Mononuclear cell (primary cell): ENCODE measurements around the gene SLC22A12. TPM values are rescaled to one million over a fixed set of nuclear protein-coding genes. Genes with fewer than 3 reads are reported as not detected.

Experiments
- H3K27me3 ChIP-seq: 2 replicates; pipeline ENCODE4 v1.6.0; 2011; ENCODE audit warnings: low read length, control low read depth; ENCODE audit not compliant: insufficient read depth
- H3K4me1 ChIP-seq: 2 replicates; pipeline ENCODE4 v1.5.1; 2011; ENCODE audit warnings: mild to moderate bottlenecking, low read length, control low read depth; ENCODE audit not compliant: insufficient read depth
- H3K4me3 ChIP-seq: 2 replicates; pipeline ENCODE4 v1.5.1; 2011; ENCODE audit warnings: mild to moderate bottlenecking, low read length, moderate library complexity
- H3K9me3 ChIP-seq: 2 replicates; pipeline ENCODE4 v1.5.1; 2011; ENCODE audit warnings: low read depth, mild to moderate bottlenecking, control low read depth, low read length
- total RNA-seq: library from RNA; depleted of rRNA; stranded (reverse); fragments of >200 nt; gene quantifications from one replicate; pipeline ENCODE4 v1.2.3, GENCODE V29; 2012

Gene SLC22A12
- total RNA-seq, 1 donor: not detected

GRCh38 chr11:64647019-64647779 lies 56.2 kb downstream of the SLC22A12 start:
- Histone ChIP-seq H3K4me1 (peaks cover 3% of the 10 kb centered on the region), H3K4me3 (no peak overlapping the region), H3K27me3 (peaks cover 12% of the 10 kb centered on the region), H3K9me3 (no peaks in the 10 kb centered on the region)

GRCh38 chr11:64648551-64648950 lies 57.5 kb downstream of the SLC22A12 start:
- H3K4me3 ChIP-seq: no peak overlapping the region
- peaks cover 8% of the 10 kb centered on the region for H3K4me1 ChIP-seq
- peaks cover 10% of the 10 kb centered on the region for H3K27me3 ChIP-seq
- no peaks in the 10 kb centered on the region for H3K9me3 ChIP-seq

- H3K4me1 ChIP-seq: peaks cover 14% of the 10 kb centered on the region
- H3K9me3 ChIP-seq: no peaks in the 10 kb centered on the region
- peaks cover 4% of the 10 kb centered on the region for H3K27me3 ChIP-seq
- no peak overlapping the region for H3K4me3 ChIP-seq
Observed at GRCh38 chr11:64649291-64649697, 58.3 kb downstream of the SLC22A12 start.

DNA sequence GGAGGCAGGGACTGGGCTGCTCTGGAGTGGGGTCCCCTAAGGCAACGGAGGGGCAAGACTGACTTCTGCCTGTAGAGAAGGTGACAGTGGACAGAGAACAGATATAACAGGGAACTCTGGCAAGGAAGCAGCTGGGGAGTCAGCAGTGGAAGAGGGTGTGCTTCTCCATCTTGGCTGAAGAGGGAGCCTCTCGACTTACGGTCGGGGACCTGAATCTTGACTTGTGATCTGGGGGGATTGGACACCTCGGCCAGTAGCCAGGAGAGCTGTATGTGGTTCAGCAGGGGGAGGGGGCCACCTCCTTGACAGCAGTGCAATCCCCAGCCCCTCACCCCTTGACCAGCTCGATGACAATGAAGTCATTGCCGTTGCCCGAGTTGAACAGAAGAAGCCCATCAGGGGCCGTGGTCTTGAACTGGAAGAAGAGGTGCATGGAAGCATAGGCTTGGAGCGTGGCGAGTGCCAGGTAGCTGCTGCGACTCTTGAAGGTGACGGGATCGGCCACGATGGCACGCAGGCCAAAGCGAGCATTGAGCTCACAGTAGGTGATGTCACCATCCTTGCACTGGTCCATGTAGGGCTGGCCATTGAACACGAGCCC lies 60.0 kb downstream of the SLC22A12 start:
- Histone ChIP-seq H3K4me3 (no peak overlapping the region), H3K27me3 (no peaks in the 10 kb centered on the region), H3K4me1 (peaks cover 32% of the 10 kb centered on the region), H3K9me3 (no peaks in the 10 kb centered on the region)

Other genes starting within 250 kb of the SLC22A12 start
- 23.5 TPM for gene RPS6KA4, start 232.1 kb upstream of the SLC22A12 start, total RNA-seq
- gene SLC22A11, start 35.3 kb upstream of the SLC22A12 start, total RNA-seq: not detected
- 0.73 TPM for gene NRXN2, start 132.0 kb downstream of the SLC22A12 start, total RNA-seq
- gene RASGRP2, start 152.9 kb downstream of the SLC22A12 start, total RNA-seq: 126 TPM
- 4.8 TPM for gene PYGM, start 168.8 kb downstream of the SLC22A12 start, total RNA-seq
- gene SF1, start 187.3 kb downstream of the SLC22A12 start, total RNA-seq: 773 TPM
- gene MAP4K2, start 212.0 kb downstream of the SLC22A12 start, total RNA-seq: 41.6 TPM
- gene MEN1, start 219.3 kb downstream of the SLC22A12 start, total RNA-seq: 4.0 TPM